ENCODE data around the gene ZFHX3. TPM values are rescaled to one million over a fixed set of nuclear protein-coding genes. Genes with fewer than 3 reads are reported as not detected.
A peak's percentile ranks its signal among the peaks of the same experiment; 100 is the strongest.

Gene ZFHX3
- polyA plus RNA-seq, 1 donor from 2014 or later = 26.4 TPM

- TF ChIP-seq SMC3 (conservative IDR thresholded peaks at IDR 0.05; ENCODE audit: poor library complexity) (no peak), MXI1 (conservative IDR thresholded peaks at IDR 0.05; ENCODE audit: poor library complexity, severe bottlenecking) (no peak), TAF1 (IDR thresholded peaks at IDR 0.05; ENCODE audit: low read depth) (no peak), REST (IDR thresholded peaks at IDR 0.05; ENCODE audit: borderline replicate concordance) (no peak), CTCF (IDR thresholded peaks at IDR 0.05; ENCODE audit: poor library complexity, severe bottlenecking) (no peak), EP300 (conservative IDR thresholded peaks at IDR 0.05; ENCODE audit: poor library complexity, severe bottlenecking) (no peak), EZH2 (IDR thresholded peaks at IDR 0.05; ENCODE audit: borderline replicate concordance, insufficient read depth, low read length, poor library complexity, severe bottlenecking) (no peak), RAD21 (conservative IDR thresholded peaks at IDR 0.05) (no peak), POLR2AphosphoS5 (IDR thresholded peaks at IDR 0.05) (no peak)
- H3K9ac ChIP-seq (ENCODE audit: low read length) = peak overlapping the region; percentile 75
- no peaks in the 10 kb centered on the region for H4K20me1 ChIP-seq (ENCODE audit: insufficient read depth)
- no peak overlapping the region for H2AFZ ChIP-seq (ENCODE audit: low read depth, low read length)
- peaks cover 11% of the 10 kb centered on the region for H3F3A ChIP-seq (ENCODE audit: insufficient read depth, low read length, poor library complexity, severe bottlenecking)
- no peaks in the 10 kb centered on the region for H3K9me2 ChIP-seq (ENCODE audit: insufficient read depth, low read length)
- H3K79me2 ChIP-seq (replicated peaks; ENCODE audit: insufficient read depth, low read length) = peaks cover 77% of the 10 kb centered on the region
- H3K27ac ChIP-seq (ENCODE audit: low read length) = peak overlapping the region; percentile 97
- peak overlapping the region; percentile 36 for H3K4me2 ChIP-seq (ENCODE audit: low read length)
- H3K9me3 ChIP-seq (ENCODE audit: low read length) = no peaks in the 10 kb centered on the region
- no peaks in the 10 kb centered on the region for H3K36me3 ChIP-seq (ENCODE audit: insufficient read depth, low read length)
- H3K4me3 ChIP-seq (ENCODE audit: low read length) = peak overlapping the region; percentile 38
- H3K27me3 ChIP-seq (ENCODE audit: insufficient read depth, low read depth, low read length) = no peaks in the 10 kb centered on the region
These were observed 207.1 kb downstream of the ZFHX3 start for GRCh38 chr16:72840631-72841381.

- no peaks in the 10 kb centered on the region for H3K36me3 ChIP-seq (ENCODE audit: insufficient read depth, low read length)
- peak overlapping the region; percentile 75 for H3K9ac ChIP-seq (ENCODE audit: low read length)
- peak overlapping the region; percentile 97 for H3K27ac ChIP-seq (ENCODE audit: low read length)
- H3F3A ChIP-seq (ENCODE audit: insufficient read depth, low read length, poor library complexity, severe bottlenecking) = peaks cover 12% of the 10 kb centered on the region
- no peaks in the 10 kb centered on the region for H3K9me2 ChIP-seq (ENCODE audit: insufficient read depth, low read length)
- H3K27me3 ChIP-seq (ENCODE audit: insufficient read depth, low read depth, low read length) = no peaks in the 10 kb centered on the region
- H3K4me3 ChIP-seq (ENCODE audit: low read length) = peak overlapping the region; percentile 46
- H3K79me2 ChIP-seq (replicated peaks; ENCODE audit: insufficient read depth, low read length) = peaks cover 62% of the 10 kb centered on the region
- TF ChIP-seq SMC3 (conservative IDR thresholded peaks at IDR 0.05; ENCODE audit: poor library complexity) = no peak
- peak; percentile 41 for TF ChIP-seq CTCF (IDR thresholded peaks at IDR 0.05; ENCODE audit: poor library complexity, severe bottlenecking)
- peak; percentile 42 for TF ChIP-seq RAD21 (conservative IDR thresholded peaks at IDR 0.05)
- TF ChIP-seq TAF1 (IDR thresholded peaks at IDR 0.05; ENCODE audit: low read depth) = no peak
- TF ChIP-seq EZH2 (IDR thresholded peaks at IDR 0.05; ENCODE audit: borderline replicate concordance, insufficient read depth, low read length, poor library complexity, severe bottlenecking) = no peak
- peak; percentile 97 for TF ChIP-seq REST (IDR thresholded peaks at IDR 0.05; ENCODE audit: borderline replicate concordance)
- TF ChIP-seq MXI1 (conservative IDR thresholded peaks at IDR 0.05; ENCODE audit: poor library complexity, severe bottlenecking) = peak; percentile 43
- TF ChIP-seq POLR2AphosphoS5 (IDR thresholded peaks at IDR 0.05) = peak; percentile 93
- TF ChIP-seq EP300 (conservative IDR thresholded peaks at IDR 0.05; ENCODE audit: poor library complexity, severe bottlenecking) = peak; percentile 97
- no peaks in the 10 kb centered on the region for H3K9me3 ChIP-seq (ENCODE audit: low read length)
- H4K20me1 ChIP-seq (ENCODE audit: insufficient read depth) = no peaks in the 10 kb centered on the region
- H3K4me2 ChIP-seq (ENCODE audit: low read length) = peak overlapping the region; percentile 36
- no peak overlapping the region for H2AFZ ChIP-seq (ENCODE audit: low read depth, low read length)
These were observed 209.0 kb downstream of the ZFHX3 start for GRCh38 chr16:72838951-72839350.

Data from neural cell (in vitro differentiated cells).